Breast epithelium (tissue), 4 donors: ENCODE measurements around the gene CARS2. TPM values are rescaled to one million over a fixed set of nuclear protein-coding genes. Genes with fewer than 3 reads are reported as not detected.

ENCODE experiments used
- DNase-seq, 2 donors: peaks; one replicate each; pipeline ENCODE4 v3.0.0-alpha.2; 2019; ENCODE audit warnings: low spot score in 2 of 2
- H3K27ac ChIP-seq, 2 donors: fragments of 200-600 bp; sonication (generic) in 1 of 2; one replicate each; pipeline ENCODE4 v1.5.1; 2016 to 2019; ENCODE audit warnings: mild to moderate bottlenecking in 1 of 2
- H3K27me3 ChIP-seq, 2 donors: fragments of 200-600 bp; sonication (generic) in 1 of 2; one replicate each; pipeline versions ENCODE4 v1.5.1 to v1.6.0; 2017 to 2019; ENCODE audit warnings: control low read depth in 1 of 2, mild to moderate bottlenecking in 1 of 2
- H3K36me3 ChIP-seq: fragments of 200-600 bp; one replicate; pipeline ENCODE4 v1.5.1; 2019
- H3K4me1 ChIP-seq, 2 donors: fragments of 200-600 bp; sonication (generic); one replicate each; pipeline ENCODE4 v1.5.1; 2016 to 2019; ENCODE audit warnings: control low read depth in 1 of 2
- H3K4me3 ChIP-seq, 3 donors: fragments of 200-600 bp; sonication (generic); 1 replicate in 2 of 3; 2 replicates in 1 of 3; pipeline ENCODE4 v1.5.1; 2016 to 2019; ENCODE audit warnings: mild to moderate bottlenecking in 3 of 3, moderate library complexity in 2 of 3
- H3K9me3 ChIP-seq, 2 donors: fragments of 200-600 bp; sonication (generic) in 1 of 2; one replicate each; pipeline ENCODE4 v1.5.1; 2016 to 2019; ENCODE audit warnings: control low read depth in 1 of 2
- CTCF ChIP-seq, 3 donors: fragments of 450-650 bp; IDR thresholded peaks; one replicate each; pipeline ENCODE4 v1.5.1; 2016 to 2017; ENCODE audit warnings: antibody characterized with exemption in 3 of 3, mild to moderate bottlenecking in 3 of 3, moderate library complexity in 3 of 3
- POLR2A ChIP-seq: fragments of 450-650 bp; IDR thresholded peaks from one replicate; pipeline ENCODE4 v1.6.1; 2016; ENCODE audit warnings: antibody characterized with exemption, mild to moderate bottlenecking, moderate library complexity
- POLR2AphosphoS5 ChIP-seq, 3 donors: sonication (generic); formaldehyde crosslinking; IDR thresholded peaks; one replicate each; pipeline ENCODE4 v1.6.1; 2017; ENCODE audit warnings: antibody characterized with exemption in 3 of 3
- intact Hi-C: fragments of 100-400 bp; cut with DNase I; formaldehyde crosslinking; loops from one replicate; pipeline ENCODE4 v1.15.1; 2023; ENCODE audit warnings: low total_unique reads
- total RNA-seq, 3 donors: library from RNA; depleted of rRNA; stranded (reverse); fragments of >200 nt; gene quantifications; one replicate each; pipeline ENCODE4 v1.1.0, GENCODE V29; 2016

The CARS2 gene
- total RNA-seq, 3 donors from 2014 or later, result 59.8 to 79.8 (median 61.6) TPM

GRCh38 chr13:110644892-110645521, 60.9 kb downstream of the CARS2 start:
- Histone ChIP-seq H3K27me3 (no peaks in the 10 kb centered on the region), H3K4me1 (no peaks in the 10 kb centered on the region), H3K4me3 (no peak overlapping the region), H3K27ac (no peak overlapping the region), H3K36me3 (no peaks in the 10 kb centered on the region), H3K9me3 (no peaks in the 10 kb centered on the region)
- intact Hi-C loops, result loop anchor here (10.0 kb wide), 1 partner anchor 1530 kb away; no protein-coding TSS in a partner anchor
- TF ChIP-seq CTCF (IDR thresholded peaks at IDR 0.05) (peak in 1 of 3 donors; percentile 34), POLR2AphosphoS5 (IDR thresholded peaks at IDR 0.05) (no peak)
- DNase-seq, result peak; percentile 33 to 73

- no peak for TF ChIP-seq POLR2AphosphoS5 (IDR thresholded peaks at IDR 0.05)
- TF ChIP-seq POLR2A, result no peak
- no peak for TF ChIP-seq CTCF (IDR thresholded peaks at IDR 0.05)
- Histone ChIP-seq H3K27ac (peak overlapping the region in 1 of 2 donors; percentile 5), H3K9me3 (no peaks in the 10 kb centered on the region), H3K4me3 (no peak overlapping the region), H3K4me1 (no peaks in the 10 kb centered on the region), H3K36me3 (no peaks in the 10 kb centered on the region), H3K27me3 (no peaks in the 10 kb centered on the region)
- intact Hi-C loops, result loop anchor here (10.0 kb wide), 1 partner anchor 1531 kb away; no protein-coding TSS in a partner anchor
- DNase-seq, result no peak
These were observed 62.0 kb downstream of the CARS2 start for GRCh38 chr13:110643768-110644421.

- no peaks in the 10 kb centered on the region for H3K4me1 ChIP-seq
- H3K27me3 ChIP-seq, result no peaks in the 10 kb centered on the region
- H3K4me3 ChIP-seq, result no peak overlapping the region
- intact Hi-C loops, result loop anchor here (10.0 kb wide), 1 partner anchor 1531 kb away; no protein-coding TSS in a partner anchor
- no peaks in the 10 kb centered on the region for H3K36me3 ChIP-seq
- peak overlapping the region in 1 of 2 donors; percentile 5 for H3K27ac ChIP-seq
- H3K9me3 ChIP-seq, result no peaks in the 10 kb centered on the region
- TF ChIP-seq POLR2A, result no peak
- TF ChIP-seq CTCF (IDR thresholded peaks at IDR 0.05), result no peak
- no peak for TF ChIP-seq POLR2AphosphoS5 (IDR thresholded peaks at IDR 0.05)
- no peak for DNase-seq
These were observed 62.6 kb downstream of the CARS2 start for GRCh38 chr13:110643324-110643723.

- H3K4me1 ChIP-seq, result no peaks in the 10 kb centered on the region
- intact Hi-C loops, result loop anchor here (10.0 kb wide), 1 partner anchor 1532 kb away; no protein-coding TSS in a partner anchor
- no peaks in the 10 kb centered on the region for H3K27me3 ChIP-seq
- DNase-seq, result no peak
- TF ChIP-seq CTCF (IDR thresholded peaks at IDR 0.05) (no peak), POLR2A (no peak), POLR2AphosphoS5 (IDR thresholded peaks at IDR 0.05) (no peak)
- no peak overlapping the region for H3K4me3 ChIP-seq
- H3K27ac ChIP-seq, result no peak overlapping the region
- H3K9me3 ChIP-seq, result no peaks in the 10 kb centered on the region
- H3K36me3 ChIP-seq, result no peaks in the 10 kb centered on the region
These were observed 63.5 kb downstream of the CARS2 start for GRCh38 chr13:110642291-110642981.
